Measurements from ENCODE around the gene SH3YL1.

Gene SH3YL1

GRCh38 chr2:177733-178132 is 86.1 kb downstream of the SH3YL1 start:
- no peak for DNase-seq (ENCODE audit: low spot score)

GRCh38 chr2:176917-177316 is 86.9 kb downstream of the SH3YL1 start:
- no peak for DNase-seq (ENCODE audit: low spot score)

- no peak for DNase-seq (ENCODE audit: low spot score)
Observed at GRCh38 chr2:175880-176820, 87.7 kb downstream of the SH3YL1 start.

GRCh38 chr2:175161-175786 is 88.6 kb downstream of the SH3YL1 start:
- no peak for DNase-seq (ENCODE audit: low spot score)

- DNase-seq (ENCODE audit: low spot score), result peak; percentile 32
Observed at GRCh38 chr2:172120-172519, 91.7 kb downstream of the SH3YL1 start.

- no peak for DNase-seq (ENCODE audit: low spot score)
Observed at GRCh38 chr2:169741-170140, 94.1 kb downstream of the SH3YL1 start.
